DND-41 (cell line): ENCODE results near the gene RPL3.

Source experiments
- ATAC-seq: fragments of 200-7000 bp; cut with Tn5 transposase; 3 replicates; pipeline ENCODE4 v1.9.1; 2021; ENCODE audit warnings: low read depth; ENCODE audit not compliant: insufficient read depth
- DNase-seq: peaks from one replicate; pipeline ENCODE4 v3.0.0-alpha.2; 2020
- H2AFZ ChIP-seq: 2 replicates; pipeline ENCODE4 v1.6.0; 2012; ENCODE audit warnings: low read depth, low read length
- H3K27ac ChIP-seq: 2 replicates; pipeline ENCODE4 v1.5.1; 2012; ENCODE audit warnings: low read length, inconsistent platforms
- H3K27me3 ChIP-seq: fragments of 200-600 bp; sonication (generic); 2 replicates; pipeline ENCODE4 v1.6.0; 2012; ENCODE audit warnings: low read length, mild to moderate bottlenecking, inconsistent platforms; ENCODE audit not compliant: insufficient read depth, poor library complexity
- H3K36me3 ChIP-seq: 2 replicates; pipeline ENCODE4 v1.5.1; 2012; ENCODE audit warnings: low read length, inconsistent platforms; ENCODE audit not compliant: insufficient read depth
- H3K4me1 ChIP-seq: 2 replicates; pipeline ENCODE4 v1.5.1; 2012; ENCODE audit warnings: mild to moderate bottlenecking, low read length; ENCODE audit not compliant: insufficient read depth
- H3K4me2 ChIP-seq: 2 replicates; pipeline ENCODE4 v1.6.0; 2012; ENCODE audit warnings: mild to moderate bottlenecking, moderate library complexity, low read length, inconsistent platforms; ENCODE audit not compliant: insufficient read depth
- H3K4me3 ChIP-seq, 2 experiments: fragments of 200-600 bp in 1 of 2; shearing (Covaris generic) in 1 of 2; 2 replicates each; pipeline ENCODE4 v1.5.1; 2012 to 2016; ENCODE audit warnings: inconsistent platforms in 2 of 2, low read length in 2 of 2, mild to moderate bottlenecking in 2 of 2, low read depth in 1 of 2, moderate library complexity in 1 of 2
- H3K79me2 ChIP-seq: 2 replicates; pipeline ENCODE4 v1.6.0; 2012; ENCODE audit warnings: low read length, inconsistent platforms; ENCODE audit not compliant: insufficient read depth
- H3K9ac ChIP-seq: 2 replicates; pipeline ENCODE4 v1.6.0; 2012; ENCODE audit warnings: low read depth, mild to moderate bottlenecking, inconsistent platforms, low read length, moderate library complexity
- H3K9me3 ChIP-seq: 2 replicates; pipeline ENCODE4 v1.5.1; 2012; ENCODE audit warnings: low read length, moderate library complexity, mild to moderate bottlenecking, inconsistent platforms; ENCODE audit not compliant: insufficient read depth, severe bottlenecking
- H4K20me1 ChIP-seq: 2 replicates; pipeline ENCODE4 v1.6.0; 2012; ENCODE audit warnings: low read length; ENCODE audit not compliant: insufficient read depth
- EZH2 ChIP-seq: IDR thresholded peaks from 3 replicates; pipeline ENCODE4 v1.6.1; 2012; ENCODE audit warnings: borderline replicate concordance, low read depth, mild to moderate bottlenecking, moderate library complexity, low read length, inconsistent platforms; ENCODE audit not compliant: severe bottlenecking
- TF ChIP-seq, protein P1 (sequence below): IDR thresholded peaks from 2 replicates; pipeline ENCODE4 v1.5.1; 2012; ENCODE audit warnings: borderline replicate concordance, low read length, moderate library complexity, mild to moderate bottlenecking; ENCODE audit not compliant: poor library complexity, severe bottlenecking; ENCODE audit errors: extremely low read depth

RPL3 gene

DNA sequence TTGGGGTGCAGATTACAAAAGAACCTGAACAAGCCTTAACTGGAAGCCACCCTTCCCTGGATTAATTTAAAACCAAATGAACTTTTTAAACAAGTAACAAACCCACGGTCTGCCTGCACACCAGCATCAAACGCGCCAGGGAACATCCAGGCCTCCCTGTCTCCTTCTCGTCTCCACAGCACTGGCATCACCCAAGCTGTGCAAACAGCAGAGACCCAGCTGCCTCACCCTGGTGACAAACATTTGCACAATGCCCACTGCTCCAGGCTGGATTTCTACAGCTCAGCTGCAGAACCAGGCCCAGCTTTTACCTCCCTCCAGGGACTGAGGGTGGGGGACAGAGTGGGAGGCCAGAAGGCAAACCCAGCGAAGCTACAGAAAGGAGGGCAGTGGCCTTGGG, 7.0 kb downstream of the RPL3 start:
- H2AFZ ChIP-seq, result no peak overlapping the region
- H3K36me3 ChIP-seq, result peaks cover 60% of the 10 kb centered on the region
- H3K4me3 ChIP-seq, result no peak overlapping the region
- no peaks in the 10 kb centered on the region for H3K27me3 ChIP-seq
- peaks cover 73% of the 10 kb centered on the region for H4K20me1 ChIP-seq
- no peak for TF ChIP-seq EZH2
- TF ChIP-seq, protein P1, sequence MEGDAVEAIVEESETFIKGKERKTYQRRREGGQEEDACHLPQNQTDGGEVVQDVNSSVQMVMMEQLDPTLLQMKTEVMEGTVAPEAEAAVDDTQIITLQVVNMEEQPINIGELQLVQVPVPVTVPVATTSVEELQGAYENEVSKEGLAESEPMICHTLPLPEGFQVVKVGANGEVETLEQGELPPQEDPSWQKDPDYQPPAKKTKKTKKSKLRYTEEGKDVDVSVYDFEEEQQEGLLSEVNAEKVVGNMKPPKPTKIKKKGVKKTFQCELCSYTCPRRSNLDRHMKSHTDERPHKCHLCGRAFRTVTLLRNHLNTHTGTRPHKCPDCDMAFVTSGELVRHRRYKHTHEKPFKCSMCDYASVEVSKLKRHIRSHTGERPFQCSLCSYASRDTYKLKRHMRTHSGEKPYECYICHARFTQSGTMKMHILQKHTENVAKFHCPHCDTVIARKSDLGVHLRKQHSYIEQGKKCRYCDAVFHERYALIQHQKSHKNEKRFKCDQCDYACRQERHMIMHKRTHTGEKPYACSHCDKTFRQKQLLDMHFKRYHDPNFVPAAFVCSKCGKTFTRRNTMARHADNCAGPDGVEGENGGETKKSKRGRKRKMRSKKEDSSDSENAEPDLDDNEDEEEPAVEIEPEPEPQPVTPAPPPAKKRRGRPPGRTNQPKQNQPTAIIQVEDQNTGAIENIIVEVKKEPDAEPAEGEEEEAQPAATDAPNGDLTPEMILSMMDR, result no peak
- H3K9me3 ChIP-seq, result no peaks in the 10 kb centered on the region
- DNase-seq, result no peak
- no peak for ATAC-seq
- no peak overlapping the region for H3K9ac ChIP-seq
- H3K79me2 ChIP-seq, result peaks cover 34% of the 10 kb centered on the region
- peaks cover 30% of the 10 kb centered on the region for H3K4me1 ChIP-seq
- no peak overlapping the region for H3K27ac ChIP-seq
- no peak overlapping the region for H3K4me2 ChIP-seq

DNA sequence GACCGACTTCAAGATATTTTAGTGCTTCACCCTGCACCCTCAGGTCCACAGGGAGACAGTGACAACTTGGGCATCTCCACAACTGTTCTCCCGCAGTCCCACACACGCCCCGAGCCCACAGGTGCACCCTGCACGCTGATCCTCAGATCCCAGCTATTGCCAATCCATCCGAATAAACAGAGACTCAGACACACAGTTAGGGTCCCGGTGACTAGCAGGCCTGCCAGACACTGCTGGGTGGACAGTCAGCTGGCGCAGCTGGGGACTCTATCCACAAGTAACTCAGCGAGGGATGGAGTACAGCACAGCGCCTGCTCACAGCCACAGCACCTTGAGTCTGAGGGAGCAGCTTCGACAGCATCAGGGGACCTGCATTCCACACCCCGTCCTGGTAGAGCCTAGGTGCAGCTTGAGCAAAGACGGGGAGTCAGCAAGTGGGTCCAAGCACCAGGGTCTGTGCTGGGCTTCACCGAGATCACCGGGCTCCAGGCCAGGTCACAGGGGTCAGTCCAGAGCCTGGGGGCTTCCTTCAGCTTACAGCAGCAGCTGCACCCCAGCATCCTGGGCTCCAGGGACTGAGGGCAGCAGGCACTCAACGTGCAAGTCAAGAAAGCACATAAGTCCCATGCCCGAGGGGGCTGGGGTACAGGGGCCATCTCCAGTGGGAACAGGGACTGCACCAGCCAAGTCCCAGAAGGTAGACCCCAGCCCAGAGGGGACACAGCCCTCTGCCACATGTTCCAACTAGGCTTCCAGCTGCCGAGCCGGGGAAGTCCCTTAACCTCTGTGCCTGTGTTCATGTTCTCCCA, 7.6 kb downstream of the RPL3 start:
- Histone ChIP-seq H3K27me3 (no peaks in the 10 kb centered on the region), H3K4me2 (no peak overlapping the region), H3K9me3 (no peaks in the 10 kb centered on the region), H3K79me2 (peaks cover 28% of the 10 kb centered on the region), H3K36me3 (peaks cover 54% of the 10 kb centered on the region), H3K4me1 (peaks cover 24% of the 10 kb centered on the region), H4K20me1 (peaks cover 67% of the 10 kb centered on the region), H3K4me3 (no peak overlapping the region), H3K27ac (no peak overlapping the region), H3K9ac (no peak overlapping the region), H2AFZ (no peak overlapping the region)
- TF ChIP-seq, protein P1, result no peak
- no peak for TF ChIP-seq EZH2
- DNase-seq (peak; percentile 34), ATAC-seq (peak; percentile 21)

DNA sequence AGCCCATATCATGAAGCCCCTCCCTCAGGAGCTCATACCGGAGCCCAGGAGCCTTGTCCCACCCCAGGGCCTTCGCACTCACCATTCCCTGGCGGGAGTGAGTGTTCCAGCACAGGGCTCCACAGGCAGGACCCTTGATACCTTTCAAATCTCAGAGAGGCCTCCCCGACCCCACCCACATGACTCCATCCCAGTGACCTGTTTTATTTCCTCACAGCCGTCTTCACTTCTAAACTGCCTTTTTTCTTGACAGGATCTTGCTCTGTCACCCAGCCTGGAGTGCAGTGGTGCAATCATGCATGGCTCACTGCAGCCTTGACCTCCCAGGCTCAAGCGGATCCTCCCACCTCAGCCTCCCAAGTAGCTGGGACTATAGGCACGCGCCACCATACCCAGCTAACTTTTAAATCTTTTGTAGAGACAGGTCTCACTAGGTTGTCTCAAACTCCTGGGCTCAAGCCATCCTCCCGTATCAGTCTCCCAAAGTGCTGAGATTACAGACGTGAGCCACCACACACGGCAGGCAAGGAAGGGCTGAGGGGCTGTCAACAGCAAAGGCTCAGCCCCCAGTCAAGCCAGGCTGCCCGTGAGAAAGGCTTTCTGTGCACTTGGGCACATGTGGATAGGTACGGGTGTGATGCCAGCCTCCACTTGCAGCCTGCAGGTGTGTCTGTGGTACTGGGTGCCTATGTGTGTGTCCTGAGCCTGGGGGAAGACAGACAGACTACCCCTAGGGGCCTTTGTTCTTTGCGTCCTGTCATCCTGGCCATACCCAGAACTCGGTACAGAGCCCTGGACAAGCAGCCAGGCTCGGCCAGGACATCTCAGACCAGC, 9.3 kb downstream of the RPL3 start:
- Histone ChIP-seq H3K27me3 (no peaks in the 10 kb centered on the region), H3K36me3 (peaks cover 37% of the 10 kb centered on the region), H3K9ac (no peak overlapping the region), H3K79me2 (peaks cover 11% of the 10 kb centered on the region; the same call in 1 of the 2 replicates), H3K4me3 (no peak overlapping the region), H3K4me2 (no peak overlapping the region), H3K27ac (no peak overlapping the region), H4K20me1 (peaks cover 50% of the 10 kb centered on the region), H2AFZ (no peak overlapping the region), H3K9me3 (no peaks in the 10 kb centered on the region), H3K4me1 (peaks cover 7% of the 10 kb centered on the region; the same call in 1 of the 2 replicates)
- DNase-seq (no peak), ATAC-seq (peak; percentile 1; the same call in 1 of the 3 replicates)
- TF ChIP-seq, protein P1, result no peak
- no peak for TF ChIP-seq EZH2
